Esophagus squamous epithelium (tissue), 4 donors: ENCODE results near the gene CNST.
"Not testable (repeated sequence)": the region's sequence is repeated elsewhere in the genome, so short reads cannot be mapped to it uniquely, and the experiment has no call there.

ENCODE experiments used
- POLR2A ChIP-seq, 4 donors: fragments of 450-650 bp; IDR thresholded peaks; one replicate each; pipeline ENCODE4 v1.6.1; 2017; ENCODE audit warnings: antibody characterized with exemption in 4 of 4, mild to moderate bottlenecking in 4 of 4, moderate library complexity in 3 of 4
- TF ChIP-seq, protein P1 (sequence below), 6 experiments: fragments of 450-650 bp in 4 of 6; fragments of 200-600 bp in 2 of 6; sonication (generic) in 2 of 6; IDR thresholded peaks; one replicate each; pipeline ENCODE4 v1.5.1; 2016 to 2019; ENCODE audit warnings: antibody characterized with exemption in 6 of 6, mild to moderate bottlenecking in 4 of 6, moderate library complexity in 4 of 6

DNA sequence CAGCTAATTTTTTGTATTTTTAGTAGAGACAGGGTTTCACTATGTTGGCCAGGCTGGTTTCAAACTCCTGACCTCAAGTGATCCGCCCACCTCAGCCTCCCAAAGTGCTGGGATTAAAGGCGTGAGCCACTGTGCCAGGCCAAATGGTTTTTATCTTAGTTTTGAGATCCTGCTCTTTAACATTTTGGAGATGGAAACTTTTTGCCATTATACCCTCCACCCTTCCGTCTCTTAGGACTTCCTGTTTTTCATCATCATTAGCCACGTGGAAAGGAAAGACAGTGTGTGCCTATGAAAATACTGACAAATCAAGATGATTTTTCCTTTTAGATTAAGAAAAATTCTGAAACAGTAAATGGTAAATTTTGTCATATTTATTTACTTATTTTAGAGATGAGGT lies 5.1 kb downstream of the CNST start:
- TF ChIP-seq POLR2A (IDR thresholded peaks at IDR 0.05), result not testable (repeated sequence)
- TF ChIP-seq, protein P1, sequence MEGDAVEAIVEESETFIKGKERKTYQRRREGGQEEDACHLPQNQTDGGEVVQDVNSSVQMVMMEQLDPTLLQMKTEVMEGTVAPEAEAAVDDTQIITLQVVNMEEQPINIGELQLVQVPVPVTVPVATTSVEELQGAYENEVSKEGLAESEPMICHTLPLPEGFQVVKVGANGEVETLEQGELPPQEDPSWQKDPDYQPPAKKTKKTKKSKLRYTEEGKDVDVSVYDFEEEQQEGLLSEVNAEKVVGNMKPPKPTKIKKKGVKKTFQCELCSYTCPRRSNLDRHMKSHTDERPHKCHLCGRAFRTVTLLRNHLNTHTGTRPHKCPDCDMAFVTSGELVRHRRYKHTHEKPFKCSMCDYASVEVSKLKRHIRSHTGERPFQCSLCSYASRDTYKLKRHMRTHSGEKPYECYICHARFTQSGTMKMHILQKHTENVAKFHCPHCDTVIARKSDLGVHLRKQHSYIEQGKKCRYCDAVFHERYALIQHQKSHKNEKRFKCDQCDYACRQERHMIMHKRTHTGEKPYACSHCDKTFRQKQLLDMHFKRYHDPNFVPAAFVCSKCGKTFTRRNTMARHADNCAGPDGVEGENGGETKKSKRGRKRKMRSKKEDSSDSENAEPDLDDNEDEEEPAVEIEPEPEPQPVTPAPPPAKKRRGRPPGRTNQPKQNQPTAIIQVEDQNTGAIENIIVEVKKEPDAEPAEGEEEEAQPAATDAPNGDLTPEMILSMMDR (IDR thresholded peaks at IDR 0.05), result not testable (repeated sequence)
